HG03139 (cell line): ENCODE measurements around the gene LAGE3.
A peak's percentile ranks its signal among the peaks of the same experiment; 100 is the strongest.

Experiments used
- ATAC-seq: cut with Tn5 transposase; IDR thresholded peaks from one replicate; pipeline ENCODE4 v1.9.1; 2021; ENCODE audit not compliant: unreplicated experiment

LAGE3 gene

DNA sequence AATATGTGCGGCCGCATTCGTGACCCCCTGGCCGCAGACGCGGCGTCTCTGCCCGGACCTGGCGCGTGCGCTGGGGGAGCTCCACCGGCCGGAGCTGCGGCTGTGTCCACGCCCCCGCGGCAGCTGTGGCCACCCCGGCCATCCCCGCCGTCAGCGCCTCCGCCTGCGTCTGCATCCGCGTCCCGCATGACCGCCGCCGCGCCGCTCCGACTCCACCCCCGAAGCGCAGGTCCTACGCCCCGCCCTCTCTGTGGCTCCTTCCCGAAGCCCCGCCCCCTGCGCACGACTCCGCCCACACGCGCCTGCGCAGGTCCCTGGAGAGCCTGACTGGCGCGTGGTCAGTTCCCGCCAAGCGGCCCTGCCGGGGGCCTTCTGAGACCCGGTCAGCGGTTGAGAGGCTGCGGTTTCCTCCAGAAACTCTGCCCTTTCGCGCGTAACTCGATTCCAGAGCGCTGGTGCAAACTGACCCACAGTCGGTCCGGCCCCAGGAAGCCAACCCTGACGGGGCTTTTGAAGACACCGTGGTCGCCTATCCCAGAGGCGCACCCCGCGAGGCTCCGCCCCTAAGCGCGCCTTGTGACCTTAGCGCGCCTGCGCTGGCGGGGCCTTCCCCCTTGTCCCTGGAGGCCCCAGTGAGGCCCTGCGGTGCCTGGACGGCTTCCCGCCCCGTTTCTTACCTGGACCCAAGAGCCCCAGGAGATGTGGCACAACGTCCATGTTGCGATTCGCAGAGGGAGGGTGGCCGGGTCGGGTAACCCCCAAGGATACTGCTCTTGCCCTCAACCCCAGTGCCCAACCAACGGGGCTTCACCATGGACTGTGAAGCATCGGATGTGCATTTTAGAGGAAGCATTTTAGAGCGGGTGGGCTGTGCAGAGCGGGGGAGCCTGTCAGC is at the start of gene LAGE3:
Gene LAGE3 (minus strand): TSS at position 554 of the 895 bp plus-strand sequence. CDS start 366 bp downstream, at position 188.
- ATAC-seq = peak; percentile 82

- ATAC-seq = no peak
Observed at GRCh38 chrX:154526901-154527675, 48.0 kb upstream of the LAGE3 start.

- ATAC-seq = no peak
Observed at GRCh38 chrX:154525606-154526490, 46.8 kb upstream of the LAGE3 start.

DNA sequence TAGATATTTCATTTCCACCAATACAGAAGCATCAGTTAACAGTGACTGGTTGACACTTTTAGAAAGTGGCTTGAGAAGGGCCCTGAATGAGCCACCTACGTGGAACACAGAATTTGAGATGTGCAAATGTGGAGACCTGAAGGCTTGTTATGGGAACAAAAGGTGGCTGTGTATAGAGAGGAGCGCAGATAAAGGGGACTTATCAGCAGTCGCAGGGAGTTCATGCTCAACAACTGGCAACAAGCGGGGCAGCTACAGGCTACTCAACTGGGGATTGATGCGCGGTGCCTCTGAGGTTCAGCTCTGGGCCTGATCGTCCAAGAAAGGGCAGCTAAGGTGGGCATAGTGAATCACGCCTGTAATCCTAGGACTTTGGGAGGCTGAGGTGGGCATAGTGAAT is 40.3 kb upstream of the LAGE3 start:
- ATAC-seq = no peak

- no peak for ATAC-seq
Observed at GRCh38 chrX:154517101-154517781, 38.2 kb upstream of the LAGE3 start.

DNA sequence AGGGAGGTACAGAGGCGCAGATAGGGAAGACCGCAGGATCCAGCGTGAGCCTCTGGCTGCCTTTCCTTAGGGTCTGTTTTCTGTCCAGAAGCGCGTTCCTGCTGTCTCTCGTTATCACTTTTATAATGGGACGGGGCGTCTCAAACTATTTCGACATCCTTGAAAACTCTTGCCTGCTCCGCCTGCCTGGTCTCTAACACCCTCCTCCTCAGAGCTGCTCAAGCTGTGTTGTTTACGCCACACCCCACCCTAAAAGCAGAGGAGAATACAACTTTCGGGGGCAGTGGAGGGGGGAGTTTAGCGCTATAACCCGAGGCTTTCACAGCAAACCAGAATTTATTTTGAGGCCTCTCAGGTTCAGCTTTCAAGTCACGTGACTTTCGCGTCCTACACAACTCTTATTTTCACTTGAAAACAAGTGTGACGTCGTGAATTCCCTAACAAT is 37.6 kb upstream of the LAGE3 start:
- peak; percentile 2 for ATAC-seq

GRCh38 chrX:154515966-154516655 is 37.0 kb upstream of the LAGE3 start, which contains the start of gene FAM3A:
Gene FAM3A (minus strand): TSS chrX:154516232. CDS start chrX:154515772, 460 bp downstream.
- ATAC-seq = peak; percentile 87

DNA sequence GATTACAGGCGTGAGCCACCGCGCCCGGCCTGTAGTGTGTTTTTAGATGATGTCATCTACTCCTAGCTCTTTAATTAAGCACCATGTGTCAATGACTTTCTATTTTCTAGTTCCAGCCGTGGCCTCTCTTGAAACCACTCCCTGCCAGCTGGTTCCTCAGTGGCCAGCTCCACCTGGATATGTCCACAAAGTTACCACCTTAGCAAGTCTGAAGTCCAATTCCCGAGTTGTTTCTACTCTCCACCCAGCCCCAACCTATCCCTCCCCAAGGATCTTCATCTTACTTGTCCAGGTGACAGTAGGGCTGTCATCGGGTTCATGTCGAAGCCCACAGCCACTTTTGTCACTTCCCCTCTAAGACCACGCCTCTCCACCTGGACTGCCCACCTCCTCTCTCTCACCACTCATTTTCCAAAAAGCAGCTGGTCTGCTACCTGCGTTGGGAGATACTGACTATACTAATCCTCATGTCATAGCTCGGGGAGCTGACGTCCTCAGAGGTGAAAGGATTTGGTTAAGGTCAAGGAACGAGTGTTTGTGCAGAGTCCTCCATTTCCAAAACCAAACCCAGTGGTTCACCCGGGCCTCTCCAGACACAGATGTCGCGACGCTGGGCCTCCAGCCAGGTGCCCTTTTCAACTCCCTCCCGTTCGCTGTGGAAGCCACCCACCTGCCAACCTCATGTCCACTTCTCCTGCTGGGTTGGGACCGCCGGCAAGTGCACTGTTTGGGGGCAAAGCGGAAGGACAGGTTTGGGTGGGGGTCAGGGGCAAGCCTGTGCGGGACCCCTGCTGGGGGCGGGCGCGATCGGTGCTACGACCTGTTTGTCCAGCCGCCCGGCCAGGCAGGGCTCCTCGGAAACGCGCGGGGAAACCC is 36.2 kb upstream of the LAGE3 start:
- no peak for ATAC-seq

DNA sequence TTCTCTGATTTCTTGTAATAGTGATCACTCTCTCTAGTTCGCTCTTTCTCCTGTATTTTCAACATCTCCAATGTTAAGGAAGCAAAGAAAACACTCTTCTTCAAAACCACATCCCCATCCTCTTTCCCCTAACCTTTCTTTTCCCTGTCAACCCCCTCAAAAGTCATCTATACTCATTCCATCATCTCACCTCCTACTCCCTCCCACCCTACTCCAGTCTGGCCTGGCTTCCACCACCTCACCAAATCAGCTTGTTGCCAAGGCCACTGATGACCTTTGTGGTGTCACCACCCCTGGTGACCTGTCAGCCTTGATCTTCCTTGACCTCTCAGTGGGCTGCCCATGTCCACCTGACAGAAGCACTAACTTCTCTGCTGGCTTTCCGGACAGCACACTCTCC is 34.6 kb upstream of the LAGE3 start:
- ATAC-seq = no peak

DNA sequence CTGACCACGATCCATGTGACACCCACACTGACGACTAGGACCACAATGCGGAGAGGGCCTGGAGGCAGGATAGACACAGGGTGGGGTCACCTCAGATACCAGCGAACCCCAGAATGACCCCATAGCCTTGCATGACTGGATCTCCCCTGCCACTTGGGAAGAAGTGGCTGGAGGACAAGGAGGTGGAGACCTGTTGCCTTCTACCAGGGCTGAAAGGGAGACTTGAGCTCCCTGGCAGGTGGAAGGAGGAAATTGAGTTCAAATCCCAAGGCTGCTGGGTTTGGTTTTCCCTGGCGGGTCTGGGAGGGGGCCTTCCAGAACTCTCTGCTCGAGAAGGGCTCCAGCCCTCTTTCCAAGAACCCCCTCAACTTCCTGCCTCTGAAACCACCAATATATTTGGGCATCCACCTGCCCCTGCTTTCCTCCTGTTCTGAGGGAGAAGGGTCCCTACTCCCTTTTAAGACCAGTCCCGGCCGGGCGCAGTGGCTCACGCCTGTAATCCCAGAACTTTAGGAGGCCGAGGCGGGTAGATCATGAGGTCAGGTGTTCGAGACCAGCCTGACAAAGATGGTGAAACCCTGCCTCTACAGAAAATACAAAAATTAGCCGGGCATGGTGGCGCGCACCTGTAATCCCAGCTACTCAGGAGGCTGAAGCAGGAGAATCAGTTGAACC is 33.9 kb upstream of the LAGE3 start:
- ATAC-seq = no peak

- ATAC-seq = no peak
Observed at GRCh38 chrX:154511761-154512160, 32.7 kb upstream of the LAGE3 start.

DNA sequence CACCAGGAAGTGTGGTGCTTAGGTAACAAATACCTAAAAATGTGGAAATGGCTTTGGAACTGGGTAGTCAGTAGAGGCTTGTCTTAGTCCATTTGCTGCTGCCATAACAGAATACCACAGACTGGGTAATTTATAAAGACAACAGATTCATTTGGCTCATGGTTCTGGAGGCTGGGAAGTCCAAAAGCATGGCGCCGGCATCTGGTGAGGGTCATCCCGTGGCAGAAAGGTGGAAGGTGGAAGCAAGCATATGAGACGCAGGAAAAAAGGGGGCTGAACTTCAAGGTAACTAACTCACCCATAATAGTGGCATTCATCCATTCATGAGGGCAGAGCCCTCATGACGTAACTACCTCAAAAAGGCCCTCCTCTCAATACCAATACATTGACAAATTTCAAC is 30.4 kb upstream of the LAGE3 start:
- ATAC-seq = no peak

- ATAC-seq = no peak
Observed at GRCh38 chrX:154508384-154508745, 29.3 kb upstream of the LAGE3 start.

GRCh38 chrX:154507673-154508383 is 28.7 kb upstream of the LAGE3 start:
- no peak for ATAC-seq

- no peak for ATAC-seq
Observed at GRCh38 chrX:154506483-154507332, 27.6 kb upstream of the LAGE3 start.

GRCh38 chrX:154505734-154506133 is 26.7 kb upstream of the LAGE3 start:
- no peak for ATAC-seq

DNA sequence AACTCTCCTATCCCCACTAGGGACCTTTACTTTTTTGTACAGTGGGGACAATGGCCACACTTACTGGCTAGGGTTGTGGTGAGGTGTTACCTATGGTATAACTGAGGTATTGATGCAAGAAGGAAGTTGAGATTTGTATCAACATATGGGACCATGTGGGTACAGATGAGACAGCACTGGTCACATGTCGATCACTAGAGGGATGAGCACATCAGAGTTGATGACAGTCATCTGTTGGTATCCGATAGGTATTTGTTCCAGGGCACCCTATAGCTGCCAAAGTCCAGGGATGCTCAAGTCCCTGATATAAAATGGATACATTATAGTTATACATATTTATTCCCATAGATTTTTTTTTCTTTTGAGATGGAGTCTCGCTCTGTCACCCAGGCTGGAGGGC is 23.9 kb upstream of the LAGE3 start:
- ATAC-seq = no peak
